Lung microvascular endothelial cell (primary cell): ENCODE measurements around the gene HDDC3. TPM values are rescaled to one million over a fixed set of nuclear protein-coding genes. Genes with fewer than 3 reads are reported as not detected.

Source experiments
- DNase-seq, 2 donors: peaks; one replicate each; pipeline versions ENCODE4 v3.0.0 to v3.0.0-alpha.2; 2010; ENCODE audit warnings: low read depth in 2 of 2
- total RNA-seq: library from RNA; depleted of rRNA; stranded (reverse); fragments of >200 nt; gene quantifications from 2 replicates; pipeline ENCODE4 v1.2.1, GENCODE V29; 2014

The HDDC3 gene
- total RNA-seq, 1 donor from 2014 or later: 8.1 TPM

DNA sequence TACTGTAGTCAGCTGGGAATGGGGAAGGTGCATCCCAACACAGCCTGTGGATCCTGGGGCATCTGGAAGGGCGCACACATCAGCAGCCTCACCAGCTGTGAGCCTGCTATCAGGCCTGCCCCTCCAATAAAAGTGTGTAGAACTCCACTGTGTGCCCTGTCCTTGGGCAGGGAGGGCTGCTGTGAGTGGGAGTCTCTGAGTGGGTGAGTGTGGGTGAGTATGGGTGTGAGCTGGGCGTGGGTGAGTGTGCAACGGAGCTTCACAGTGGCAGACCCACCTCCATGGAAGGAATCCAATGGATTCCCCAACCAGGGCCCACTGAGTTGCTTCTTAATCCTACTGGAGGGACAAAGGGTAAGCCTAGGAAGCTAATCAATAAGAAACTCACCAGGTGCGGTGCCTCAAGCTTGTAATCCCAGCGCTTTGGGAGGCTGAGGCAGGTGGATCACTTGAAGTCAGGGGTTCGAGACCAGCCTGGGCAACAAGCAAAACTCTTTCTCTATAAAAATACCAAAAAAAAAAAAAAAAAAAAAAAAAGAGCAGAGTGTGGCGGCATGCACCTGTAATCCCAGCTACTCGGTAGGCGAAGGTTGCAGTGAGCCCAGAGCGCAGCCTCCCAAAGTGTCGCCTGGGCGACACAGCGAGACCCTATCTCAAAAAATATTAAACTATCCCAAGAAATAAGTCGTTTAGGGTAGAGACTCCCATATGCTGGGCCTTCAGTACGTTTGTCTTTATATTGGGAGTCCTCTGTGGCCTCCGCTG, 21.8 kb upstream of the HDDC3 start:
- DNase-seq: no peak

DNA sequence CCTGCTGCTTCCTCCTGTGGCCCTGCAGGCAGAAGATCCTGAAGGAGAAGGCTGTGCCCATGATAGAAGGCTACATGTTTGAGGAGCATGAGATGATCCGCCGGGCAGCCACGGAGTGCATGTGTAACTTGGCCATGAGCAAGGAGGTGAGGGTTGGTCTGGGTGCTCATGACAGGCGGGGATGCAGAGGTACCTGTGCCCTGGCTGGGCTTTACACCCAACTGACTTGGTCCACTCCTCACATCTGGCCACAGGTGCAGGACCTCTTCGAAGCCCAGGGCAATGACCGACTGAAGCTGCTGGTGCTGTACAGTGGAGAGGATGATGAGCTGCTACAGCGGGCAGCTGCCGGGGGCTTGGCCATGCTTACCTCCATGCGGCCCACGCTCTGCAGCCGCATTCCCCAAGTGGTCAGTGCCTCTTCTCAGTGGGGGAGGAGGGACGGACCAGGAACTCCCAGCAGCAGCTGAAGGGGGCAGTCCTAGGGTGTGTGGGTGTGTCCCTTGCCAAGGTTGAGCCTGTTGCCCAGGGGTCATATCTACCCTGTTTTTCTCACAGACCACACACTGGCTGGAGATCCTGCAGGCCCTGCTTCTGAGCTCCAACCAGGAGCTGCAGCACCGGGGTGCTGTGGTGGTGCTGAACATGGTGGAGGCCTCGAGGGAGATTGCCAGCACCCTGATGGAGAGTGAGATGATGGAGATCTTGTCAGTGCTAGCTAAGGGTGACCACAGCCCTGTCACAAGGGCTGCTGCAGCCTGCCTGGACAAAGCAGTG, 20.7 kb upstream of the HDDC3 start:
- no peak for DNase-seq

DNA sequence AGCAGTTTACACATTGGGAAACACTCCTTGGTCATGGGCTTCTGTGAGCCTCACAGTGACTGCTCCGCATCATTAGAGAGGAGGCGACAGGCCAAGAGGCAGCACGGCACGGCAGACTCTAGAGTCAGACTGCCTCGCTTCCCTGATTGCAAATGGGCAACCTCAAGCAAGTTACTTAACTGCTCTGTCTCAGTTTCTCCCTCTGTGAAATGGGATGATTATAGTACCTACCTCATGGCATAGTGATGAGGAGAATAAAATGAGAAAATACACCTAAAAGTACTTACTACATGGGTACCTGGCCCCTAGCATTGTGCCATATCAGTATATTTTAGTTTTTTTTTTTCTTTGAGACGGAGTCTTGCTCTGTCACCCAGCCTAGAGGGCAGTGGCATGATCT, 18.3 kb upstream of the HDDC3 start:
- DNase-seq: no peak

DNA sequence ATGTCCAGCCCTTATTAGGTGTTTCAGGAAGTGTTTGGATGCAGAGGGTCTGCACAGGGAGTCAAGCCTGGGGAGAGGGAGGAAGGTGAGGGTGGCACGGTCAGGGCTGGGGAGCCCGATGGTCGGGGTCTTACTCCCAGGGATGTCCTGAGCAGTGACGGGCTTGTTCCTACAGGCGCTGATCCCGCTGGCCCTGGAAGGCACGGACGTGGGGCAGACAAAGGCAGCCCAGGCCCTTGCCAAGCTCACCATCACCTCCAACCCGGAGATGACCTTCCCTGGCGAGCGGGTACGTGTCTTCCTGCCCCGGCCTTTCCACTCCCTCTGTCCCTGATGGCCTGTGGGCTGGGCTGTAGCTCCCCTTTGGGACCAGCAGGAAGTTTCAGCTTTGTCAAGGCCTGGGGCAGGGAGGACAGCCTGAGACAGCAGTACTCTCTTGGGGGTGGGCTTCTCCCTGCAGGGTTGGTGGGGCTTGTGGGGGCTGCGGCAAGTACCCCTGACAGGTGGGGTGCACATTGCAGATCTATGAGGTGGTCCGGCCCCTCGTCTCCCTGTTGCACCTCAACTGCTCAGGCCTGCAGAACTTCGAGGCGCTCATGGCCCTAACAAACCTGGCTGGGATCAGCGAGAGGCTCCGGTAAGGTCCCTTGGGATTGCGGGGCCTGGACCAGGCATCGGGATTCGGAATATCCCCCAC, 17.8 kb upstream of the HDDC3 start:
- no peak for DNase-seq

DNA sequence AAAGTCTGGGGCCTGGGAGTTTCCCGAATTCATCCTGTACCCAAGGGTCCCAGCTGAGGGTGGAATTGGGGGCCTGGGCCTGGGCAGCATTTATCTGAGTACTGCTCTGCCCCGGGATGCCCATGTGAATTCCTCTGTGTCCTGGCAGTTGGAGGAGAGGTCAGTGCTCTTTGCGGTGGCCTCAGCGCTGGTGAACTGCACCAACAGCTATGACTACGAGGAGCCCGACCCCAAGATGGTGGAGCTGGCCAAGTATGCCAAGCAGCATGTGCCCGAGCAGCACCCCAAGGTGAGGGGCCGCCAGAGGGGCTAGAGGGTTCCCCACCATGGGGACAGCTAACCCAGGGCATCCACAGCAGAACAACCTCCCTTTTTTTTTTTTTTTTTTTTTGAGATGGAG, 16.2 kb upstream of the HDDC3 start:
- DNase-seq: no peak

DNA sequence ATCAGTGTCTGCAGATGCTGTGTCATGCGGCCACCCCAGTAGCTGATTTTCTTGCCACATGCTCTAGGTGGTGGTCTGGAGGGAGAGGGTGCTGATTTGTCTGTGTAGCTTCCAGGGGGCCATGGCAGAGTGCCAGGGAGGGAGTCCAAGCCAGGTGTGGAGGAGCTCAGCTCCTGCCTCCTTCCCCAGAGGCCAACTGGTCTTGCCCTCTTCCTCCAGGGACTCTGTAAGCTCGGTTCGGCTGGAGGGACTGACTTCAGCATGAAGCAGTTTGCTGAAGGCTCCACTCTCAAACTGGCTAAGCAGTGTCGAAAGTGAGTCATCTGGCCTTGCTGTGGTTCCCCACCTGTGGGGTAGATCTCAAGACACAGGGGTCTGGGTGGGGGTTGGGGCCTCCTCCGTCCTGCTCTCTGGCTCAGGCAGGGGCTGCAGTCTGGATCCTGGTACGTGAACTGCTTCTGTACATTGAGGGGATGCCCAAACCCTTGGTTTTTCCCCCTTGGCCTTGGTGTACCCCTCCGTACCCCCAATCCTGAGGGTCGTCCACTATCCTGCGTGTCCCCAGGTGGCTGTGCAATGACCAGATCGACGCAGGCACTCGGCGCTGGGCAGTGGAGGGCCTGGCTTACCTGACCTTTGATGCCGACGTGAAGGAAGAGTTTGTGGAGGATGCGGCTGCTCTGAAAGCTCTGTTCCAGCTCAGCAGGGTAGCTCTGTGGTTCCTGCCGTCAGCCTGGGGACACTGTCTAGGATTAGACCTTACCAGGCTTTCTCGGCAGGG, 15.4 kb upstream of the HDDC3 start:
- no peak for DNase-seq

DNA sequence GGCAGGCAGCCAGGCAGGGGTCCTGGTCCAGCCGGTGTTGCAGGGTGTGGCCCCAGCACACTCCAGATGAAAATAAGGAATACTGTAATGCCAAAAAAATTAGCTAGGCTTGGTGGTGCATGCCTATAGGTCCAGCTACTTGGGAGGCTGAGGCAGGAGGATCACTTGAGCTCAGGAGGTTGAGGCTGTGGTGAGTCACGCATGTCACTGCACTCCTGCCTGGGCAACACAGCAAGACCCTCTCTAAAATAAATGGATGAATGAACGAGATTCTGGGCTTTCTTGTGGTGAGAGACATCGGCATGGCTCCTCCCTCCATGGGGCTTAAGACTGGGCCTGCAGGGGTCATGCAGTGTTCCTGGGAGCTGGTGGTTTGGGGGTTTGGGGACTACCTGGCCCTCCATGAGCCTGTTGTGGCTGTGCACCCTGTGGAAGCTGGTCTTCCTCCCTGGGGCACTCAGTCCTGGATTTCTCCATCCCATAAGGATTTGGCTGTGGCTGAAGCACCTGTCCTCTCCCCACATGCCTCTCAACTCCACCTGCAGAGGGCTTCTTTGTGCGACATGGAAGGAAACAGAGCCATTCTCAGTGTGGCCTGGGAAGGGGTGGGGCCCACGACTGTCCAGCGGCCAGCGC, 14.7 kb upstream of the HDDC3 start:
- DNase-seq: no peak

DNA sequence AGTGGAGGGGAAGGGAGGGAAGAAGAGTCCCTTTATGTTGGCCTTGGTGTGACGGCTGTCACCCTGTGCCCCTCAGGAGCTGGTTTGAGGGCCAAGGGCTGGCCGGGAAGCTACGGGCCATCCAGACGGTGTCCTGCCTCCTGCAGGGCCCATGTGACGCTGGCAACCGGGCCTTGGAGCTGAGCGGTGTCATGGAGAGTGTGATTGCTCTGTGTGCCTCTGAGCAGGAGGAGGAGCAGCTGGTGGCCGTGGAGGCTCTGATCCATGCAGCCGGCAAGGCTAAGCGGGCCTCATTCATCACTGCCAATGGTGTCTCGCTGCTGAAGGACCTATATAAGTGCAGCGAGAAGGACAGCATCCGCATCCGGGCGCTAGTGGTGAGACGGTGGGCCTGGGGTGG, 14.2 kb upstream of the HDDC3 start:
- DNase-seq: no peak

DNA sequence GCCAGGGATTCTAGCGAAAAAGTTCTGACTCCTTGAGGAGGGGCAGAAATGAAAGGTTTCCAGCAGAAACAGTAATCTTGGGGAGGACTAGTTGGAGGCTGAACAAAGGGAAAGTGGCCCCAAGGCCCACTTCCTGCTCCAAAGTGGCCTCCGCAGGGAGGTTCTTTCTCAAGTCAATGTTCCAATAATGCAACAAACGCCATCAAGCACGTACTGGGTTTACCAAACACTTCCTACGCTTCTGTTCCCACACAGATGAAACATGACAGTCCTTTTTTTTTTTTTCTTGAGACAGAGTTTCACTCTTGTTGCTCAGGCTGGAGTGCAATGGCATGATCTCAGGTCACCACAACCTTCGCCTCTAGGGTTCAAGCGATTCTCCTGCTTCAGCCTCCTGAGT, 12.7 kb upstream of the HDDC3 start:
- DNase-seq: no peak

DNA sequence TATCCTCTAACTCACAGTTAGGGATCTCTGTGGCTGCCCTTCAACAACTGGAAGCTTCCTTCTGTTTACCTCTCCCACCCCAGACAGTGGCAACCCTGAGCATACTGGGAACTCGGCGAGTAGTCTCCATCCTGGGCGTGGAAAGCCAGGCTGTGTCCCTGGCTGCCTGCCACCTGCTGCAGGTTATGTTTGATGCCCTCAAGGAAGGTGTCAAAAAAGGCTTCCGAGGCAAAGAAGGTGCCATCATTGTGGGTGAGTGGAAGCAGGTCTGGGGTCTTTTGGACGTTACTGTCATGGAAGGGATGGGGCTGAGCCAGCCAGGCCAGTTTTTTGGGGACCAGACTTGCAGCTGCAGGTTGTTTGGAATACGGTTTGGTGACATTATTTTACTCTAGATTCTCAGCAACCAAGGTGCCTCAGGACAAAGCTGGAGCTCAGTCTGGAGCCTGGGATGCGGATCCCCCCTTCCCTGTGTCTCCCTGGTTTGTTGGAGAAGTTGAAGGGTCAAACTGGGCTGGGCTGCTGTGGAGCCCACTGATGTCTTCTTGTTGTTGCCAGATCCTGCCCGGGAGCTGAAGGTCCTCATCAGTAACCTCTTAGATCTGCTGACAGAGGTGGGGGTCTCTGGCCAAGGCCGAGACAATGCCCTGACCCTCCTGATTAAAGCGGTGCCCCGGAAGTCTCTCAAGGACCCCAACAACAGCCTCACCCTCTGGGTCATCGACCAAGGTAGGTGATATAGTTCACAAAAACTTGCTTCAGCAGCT, 10.2 kb upstream of the HDDC3 start:
- no peak for DNase-seq

DNA sequence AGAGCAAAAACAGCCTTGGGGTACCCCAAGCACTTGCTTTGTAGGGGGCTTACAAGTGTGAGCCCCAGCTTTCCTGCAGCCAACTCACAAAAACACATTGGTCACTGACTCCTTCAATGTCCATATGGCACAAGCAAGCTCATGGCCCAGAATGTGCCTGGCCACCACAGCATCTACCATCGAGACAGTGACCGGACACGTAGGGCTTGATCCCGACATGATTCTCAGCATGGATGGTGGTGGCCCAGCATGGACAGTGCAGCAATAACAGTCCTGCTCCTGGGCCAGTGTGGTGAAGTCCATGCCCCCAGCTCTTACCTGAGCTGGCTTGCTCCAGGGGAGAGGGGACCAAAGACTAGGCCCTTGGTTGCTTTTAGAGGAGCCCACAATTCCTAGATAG, 8.7 kb upstream of the HDDC3 start:
- no peak for DNase-seq

DNA sequence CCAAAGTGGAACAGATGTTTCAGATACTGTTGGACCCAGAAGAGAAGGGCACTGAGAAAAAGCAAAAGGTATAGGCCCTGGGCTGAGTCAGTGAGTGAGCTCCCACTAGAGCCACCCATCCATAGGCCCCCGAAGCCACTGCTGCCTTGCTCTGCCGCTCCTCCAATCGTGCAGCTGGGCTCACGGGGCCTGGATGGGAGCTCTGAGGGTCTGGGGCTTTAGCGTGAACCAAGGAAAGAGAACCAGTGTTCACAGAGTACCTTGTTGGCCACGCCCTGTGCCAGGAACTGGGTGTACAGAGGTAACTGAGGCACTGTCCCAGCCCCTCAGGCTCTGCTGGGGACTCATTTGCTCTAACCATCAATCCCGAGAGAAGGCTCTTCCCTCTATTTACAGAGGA, 7.4 kb upstream of the HDDC3 start:
- DNase-seq: no peak

DNA sequence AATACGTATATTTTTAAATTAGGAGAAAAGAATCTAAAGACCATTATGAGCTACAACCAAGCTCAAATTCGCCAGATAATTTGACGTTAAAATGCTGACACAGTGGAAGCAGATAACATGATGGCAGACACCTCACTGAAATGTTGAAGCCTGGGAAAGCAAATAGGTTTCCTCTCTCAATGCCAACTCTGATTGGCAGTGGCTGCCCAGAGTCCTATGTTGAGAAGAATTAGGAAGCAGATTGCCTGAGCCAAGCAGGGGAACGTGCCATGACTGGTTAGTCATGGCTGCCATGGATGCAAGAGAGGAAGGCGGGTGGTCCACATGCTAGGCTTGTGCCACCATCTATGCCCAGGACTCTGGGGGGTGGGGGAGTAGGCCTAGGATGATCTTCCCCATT, 5.9 kb upstream of the HDDC3 start:
- no peak for DNase-seq

DNA sequence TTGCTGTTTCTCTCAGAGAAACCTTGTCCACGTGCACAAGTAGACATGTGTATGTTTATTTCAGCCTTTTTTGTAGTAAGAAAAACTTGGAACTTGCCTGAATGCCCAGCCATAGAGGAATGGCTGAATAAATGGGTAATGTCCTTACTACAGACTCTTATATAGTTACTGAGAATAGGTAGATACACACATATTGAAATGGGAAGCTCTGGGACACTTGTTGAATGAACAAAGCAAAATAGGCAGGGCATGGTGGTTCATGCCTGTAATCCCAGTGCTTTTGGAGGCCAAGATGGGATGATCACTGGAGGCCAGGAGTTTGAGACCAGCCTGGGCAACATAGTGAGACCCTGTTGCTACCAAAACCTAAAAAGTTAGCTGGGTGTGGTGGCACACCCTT, 4.5 kb upstream of the HDDC3 start:
- DNase-seq: no peak

DNA sequence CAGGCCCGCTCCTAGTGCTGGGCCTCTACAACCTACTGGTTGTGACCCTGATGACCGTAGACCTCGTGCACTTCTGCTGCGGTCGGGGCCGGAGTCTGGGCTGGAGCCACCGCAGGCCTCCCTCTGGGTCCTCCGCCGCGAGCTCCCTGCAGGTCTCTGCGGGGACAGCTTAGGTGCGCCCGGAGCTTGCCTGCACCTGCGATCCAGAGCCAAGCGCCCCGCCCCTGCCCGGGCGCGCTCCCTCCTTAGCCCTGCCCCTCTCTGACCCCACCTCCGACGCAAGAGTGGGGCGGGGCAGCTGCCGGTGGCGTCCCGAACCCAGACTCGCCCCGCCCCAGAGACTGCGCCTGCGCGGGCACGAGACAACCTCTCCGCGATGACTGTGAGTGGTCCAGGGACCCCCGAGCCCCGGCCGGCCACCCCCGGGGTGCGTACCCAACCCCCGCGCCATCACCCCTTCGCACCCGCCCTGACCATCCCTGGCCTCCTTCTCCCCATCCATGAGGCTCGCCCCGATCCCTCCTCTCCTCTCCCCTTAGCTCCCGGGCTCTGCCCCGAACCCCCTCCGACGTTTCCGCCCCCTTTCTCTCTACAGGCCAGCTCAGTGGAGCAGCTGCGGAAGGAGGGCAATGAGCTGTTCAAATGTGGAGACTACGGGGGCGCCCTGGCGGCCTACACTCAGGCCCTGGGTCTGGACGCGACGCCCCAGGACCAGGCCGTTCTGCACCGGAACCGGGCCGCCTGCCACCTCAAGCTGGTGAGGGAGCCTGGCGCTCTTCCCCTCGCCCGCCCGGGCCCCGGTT, 2.8 kb upstream of the HDDC3 start, which contains the start of gene UNC45A:
TSS of gene UNC45A (plus strand) at position 337 of the 803 bp plus-strand sequence. CDS start at position 377, 40 bp downstream.
- DNase-seq: peak; percentile 70 to 84

DNA sequence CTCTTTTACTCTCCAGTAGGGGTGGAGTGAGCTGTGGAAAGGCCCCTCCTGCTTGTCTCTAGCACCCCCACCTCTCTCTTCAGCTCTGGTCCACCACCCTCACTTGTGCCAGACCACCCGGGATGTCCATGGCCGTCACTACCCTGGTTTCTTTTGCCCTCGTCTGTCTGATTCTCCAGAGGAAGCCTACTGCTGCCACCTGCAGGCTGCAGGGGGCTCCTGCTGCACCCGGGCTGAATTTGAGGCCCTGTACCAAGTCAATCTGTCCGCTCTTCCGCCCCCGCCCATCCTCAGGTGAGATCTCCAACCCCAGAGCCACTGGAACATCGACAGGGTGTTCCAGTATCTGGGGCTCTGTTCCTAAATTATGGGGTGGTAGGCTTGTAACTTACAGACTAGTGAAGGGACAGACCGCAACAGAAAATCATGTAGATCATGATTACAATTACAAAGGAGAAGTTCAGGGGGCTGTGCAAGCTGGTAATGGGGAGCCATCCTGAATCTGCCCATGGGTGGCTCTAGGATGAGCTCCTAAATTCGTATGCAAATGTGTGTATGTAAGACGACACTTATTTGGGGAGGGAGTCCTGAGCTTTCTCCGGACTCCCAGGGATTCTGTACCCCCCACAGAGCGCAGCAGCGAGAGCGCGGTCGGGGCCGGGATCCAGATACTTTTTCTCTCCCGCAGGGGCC, 2.1 kb upstream of the HDDC3 start:
- DNase-seq: peak; percentile 84

DNA sequence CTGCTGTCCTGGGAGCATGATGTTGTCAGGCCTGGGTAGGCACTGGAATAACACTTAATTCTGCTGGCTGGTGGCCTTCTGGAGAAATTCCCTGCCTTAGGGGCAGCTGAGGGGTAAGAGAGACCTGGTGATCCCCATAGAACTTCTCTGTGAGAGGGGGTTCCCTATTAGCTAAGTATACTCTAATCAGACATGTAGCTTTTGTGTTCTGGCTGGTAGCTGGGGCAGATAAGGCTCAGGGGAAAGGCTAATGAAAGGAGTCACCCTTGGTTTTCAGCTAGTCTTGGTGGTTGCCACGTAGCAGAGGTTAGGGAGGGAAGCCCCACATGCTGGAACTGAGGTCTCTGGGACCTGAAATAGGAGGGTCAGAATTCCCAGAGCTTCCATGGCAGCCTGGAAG, 952 bp upstream of the HDDC3 start:
- DNase-seq: no peak

DNA sequence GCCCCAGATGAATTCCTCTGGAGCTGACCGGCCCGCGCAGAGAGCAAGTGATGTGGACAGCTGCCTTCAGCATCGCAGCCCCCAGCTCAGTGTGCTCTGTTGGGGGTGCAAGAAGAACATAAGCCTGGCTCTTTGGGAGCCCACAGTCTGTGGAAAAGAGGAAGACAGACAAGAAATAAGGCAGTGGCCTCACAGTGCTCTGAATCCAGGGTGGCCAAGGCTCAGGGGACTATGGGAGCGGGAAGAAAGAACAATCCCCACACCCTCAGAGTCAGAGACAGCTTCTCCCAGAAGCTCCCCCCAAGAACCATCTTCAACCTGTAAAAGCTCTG, 277 bp upstream of the HDDC3 start:
- DNase-seq: no peak

DNA sequence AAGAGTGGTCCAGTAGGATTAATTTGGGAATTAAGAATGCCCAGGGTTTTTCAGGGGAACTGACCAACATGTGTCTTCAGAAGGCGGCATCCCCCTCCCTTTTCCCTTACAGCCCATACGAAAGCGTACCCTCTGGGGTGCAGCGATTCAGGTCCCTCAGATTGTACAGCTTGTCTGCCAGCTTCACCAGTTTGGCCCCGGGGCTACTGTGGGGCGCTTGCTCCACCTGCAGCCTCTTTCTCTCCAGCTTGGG, 848 bp downstream of the HDDC3 start:
- no peak for DNase-seq
